SK-N-SH (cell line): ENCODE results near the gene GPR155. TPM values are rescaled to one million over a fixed set of nuclear protein-coding genes. Genes with fewer than 3 reads are reported as not detected.

Source experiments
- CTCF ChIA-PET: fragments of 300-600, 350-600 bp; formaldehyde crosslinking; extraction: SDS; loops from one replicate; lab custom pipeline; 2021; lab: Yijun Ruan, JAX
- POLR2A ChIA-PET: fragments of 350-600 bp; sonication (Branson Sonifier 250); formaldehyde crosslinking; extraction: SDS; loops from one replicate; lab custom pipeline; 2020; ENCODE audit warnings: antibody characterized with exemption, inconsistent platforms; lab: Yijun Ruan, JAX
- DNase-seq: peaks from one replicate; pipeline ENCODE4 v3.0.0; 2012
- H2AFZ ChIP-seq: fragments of 200-600 bp; sonication (generic); 2 replicates; pipeline ENCODE4 v1.8.1; 2016; ENCODE audit warnings: antibody characterized with exemption, mild to moderate bottlenecking, low read depth
- H3F3A ChIP-seq: fragments of 200-600 bp; sonication (generic); replicated peaks from 2 replicates; pipeline ENCODE3; 2016; ENCODE audit warnings: antibody characterized with exemption, mild to moderate bottlenecking; ENCODE audit not compliant: insufficient read depth
- H3K27ac ChIP-seq, 2 experiments: fragments of 200-500 bp in 1 of 2; fragments of 200-600 bp in 1 of 2; sonication (Bioruptor generic) in 1 of 2; sonication (generic), shearing (Covaris generic) in 1 of 2; 2 replicates each; pipeline versions ENCODE4 v1.5.1 to v1.6.1; 2014 to 2016; ENCODE audit warnings: low read depth in 2 of 2, inconsistent platforms in 1 of 2, low read length in 1 of 2, mild to moderate bottlenecking in 1 of 2, mixed read lengths in 1 of 2
- H3K27me3 ChIP-seq: fragments of 200-600 bp; sonication (generic), shearing (Covaris generic); 2 replicates; pipeline ENCODE4 v1.6.1; 2016; ENCODE audit warnings: mixed run types; ENCODE audit not compliant: insufficient read depth
- H3K36me3 ChIP-seq, 2 experiments: fragments of 200-500 bp in 1 of 2; fragments of 200-600 bp in 1 of 2; sonication (Bioruptor generic) in 1 of 2; sonication (generic) in 1 of 2; replicated peaks in 1 of 2; 2 replicates each; pipeline versions ENCODE3 to v1.5.1; 2014 to 2016; ENCODE audit warnings: low read length in 1 of 2, mild to moderate bottlenecking in 1 of 2; ENCODE audit not compliant: insufficient read depth in 2 of 2, control insufficient read depth in 1 of 2
- H3K4me1 ChIP-seq, 2 experiments: fragments of 200-500 bp in 1 of 2; fragments of 200-600 bp in 1 of 2; sonication (Bioruptor generic) in 1 of 2; sonication (generic), shearing (Covaris generic) in 1 of 2; 2 replicates each; pipeline versions ENCODE4 v1.5.1 to v1.6.1; 2014 to 2016; ENCODE audit warnings: low read depth in 1 of 2, low read length in 1 of 2, mixed run types in 1 of 2; ENCODE audit not compliant: insufficient read depth in 2 of 2, control insufficient read depth in 1 of 2
- H3K4me2 ChIP-seq: fragments of 200-600 bp; sonication (generic), shearing (Covaris generic); 2 replicates; pipeline ENCODE4 v1.6.1; 2017; ENCODE audit warnings: mixed run types
- H3K4me3 ChIP-seq, 2 experiments: fragments of 200-500 bp in 1 of 2; fragments of 200-600 bp in 1 of 2; sonication (Bioruptor generic) in 1 of 2; sonication (generic), shearing (Covaris generic) in 1 of 2; 2 replicates each; pipeline versions ENCODE4 v1.5.1 to v1.8.1; 2014 to 2016; ENCODE audit warnings: low read depth in 2 of 2, inconsistent platforms in 1 of 2, low read length in 1 of 2, mild to moderate bottlenecking in 1 of 2, mixed read lengths in 1 of 2, moderate library complexity in 1 of 2
- H3K79me2 ChIP-seq: fragments of 200-600 bp; sonication (generic); 2 replicates; pipeline ENCODE4 v1.8.1; 2017; ENCODE audit warnings: mild to moderate bottlenecking; ENCODE audit not compliant: insufficient read depth
- H3K9ac ChIP-seq: fragments of 200-600 bp; sonication (generic); 2 replicates; pipeline ENCODE4 v1.6.1; 2017; ENCODE audit warnings: mixed run types
- H3K9me2 ChIP-seq: fragments of 200-600 bp; sonication (generic); 2 replicates; pipeline ENCODE4 v1.6.1; 2017; ENCODE audit warnings: mixed run types
- H3K9me3 ChIP-seq: fragments of 200-600 bp; sonication (generic); 2 replicates; pipeline ENCODE4 v1.6.1; 2017; ENCODE audit warnings: mixed run types, mild to moderate bottlenecking, moderate library complexity
- H4K20me1 ChIP-seq: fragments of 200-600 bp; sonication (generic); 2 replicates; pipeline ENCODE4 v1.6.1; 2017; ENCODE audit warnings: mild to moderate bottlenecking, mixed run types; ENCODE audit not compliant: insufficient read depth
- CTCF ChIP-seq: fragments of 200-600 bp; sonication (generic); IDR thresholded peaks from 2 replicates; pipeline ENCODE4 v1.6.1; 2017; ENCODE audit warnings: antibody characterized with exemption, mild to moderate bottlenecking, moderate library complexity
- FOXJ3 ChIP-seq: sonication (generic); formaldehyde crosslinking; IDR thresholded peaks from 2 replicates; pipeline ENCODE4 v1.5.1; 2020; ENCODE audit warnings: mild to moderate bottlenecking, missing genetic modification reagents
- PBX3 ChIP-seq: IDR thresholded peaks from 2 replicates; pipeline ENCODE4; 2012
- REST ChIP-seq: IDR thresholded peaks from 2 replicates; pipeline ENCODE4 v1.6.1; 2012; ENCODE audit warnings: mild to moderate bottlenecking, low read depth, low read length, moderate library complexity
- SIN3A ChIP-seq: IDR thresholded peaks from 2 replicates; pipeline ENCODE4 v1.6.1; 2012; ENCODE audit warnings: low read depth, mild to moderate bottlenecking, low read length, moderate library complexity, borderline replicate concordance
- YY1 ChIP-seq: IDR thresholded peaks from 2 replicates; pipeline ENCODE4 v1.4.0; 2012; ENCODE audit warnings: low read depth, mild to moderate bottlenecking
- ZBTB33 ChIP-seq: IDR thresholded peaks from 2 replicates; pipeline ENCODE4 v1.4.0; 2012; ENCODE audit warnings: low read depth, borderline replicate concordance
- WGBS: methylation state at CpG from one replicate; pipeline ENCODE4 v1.1.6; 2017; ENCODE audit warnings: low lambda C conversion rate; 5-methylcytosine and 5-hydroxymethylcytosine counted together
- polyA plus RNA-seq, 3 experiments: library from polyadenylated mRNA; depleted of rRNA; stranded (reverse); fragments of >200 nt; gene quantifications; 2 replicates each; pipeline ENCODE4 v1.2.3, GENCODE V29; 2012

GPR155 gene
- polyA plus RNA-seq, 1 of the 3 experiments (the other 2 are of a cell fraction), result 3.5 TPM

- POLR2A ChIA-PET, result no interaction called here
- TF ChIP-seq FOXJ3 (CRISPR knock-in tag) (no peak), YY1 (no peak), SIN3A (no peak), CTCF (no peak), REST (no peak), ZBTB33 (no peak), PBX3 (no peak)
- no peak overlapping the region for H3K4me2 ChIP-seq
- H3K27me3 ChIP-seq, result no peaks in the 10 kb centered on the region
- no peaks in the 10 kb centered on the region for H3K79me2 ChIP-seq
- H3K9me3 ChIP-seq, result no peaks in the 10 kb centered on the region
- no peaks in the 10 kb centered on the region for H3K4me1 ChIP-seq
- CTCF ChIA-PET, result interaction anchor here (0.6 to 1.0 kb wide), 2 partner anchors 9 to 50 kb away, joined by 3 read pairs; no protein-coding TSS in a partner anchor
- H3K9me2 ChIP-seq, result no peaks in the 10 kb centered on the region
- DNase-seq, result no peak
- no peak overlapping the region for H3K4me3 ChIP-seq
- no peak overlapping the region for H3K27ac ChIP-seq
- no peaks in the 10 kb centered on the region for H3K36me3 ChIP-seq
- H2AFZ ChIP-seq, result no peak overlapping the region
- 82% methylated on average over 3 of the region's 3 CpGs for WGBS
- no peaks in the 10 kb centered on the region for H4K20me1 ChIP-seq
- no peaks in the 10 kb centered on the region for H3F3A ChIP-seq
- H3K9ac ChIP-seq, result no peak overlapping the region
Measured at GRCh38 chr2:174512345-174512744, 25.5 kb upstream of the GPR155 start.
